Dermis microvascular lymphatic vessel endothelial cell (primary cell): ENCODE measurements around the gene ZBP1. TPM values are rescaled to one million over a fixed set of nuclear protein-coding genes. Genes with fewer than 3 reads are reported as not detected.

Experiments used
- DNase-seq, 2 donors: peaks; one replicate each; pipeline versions ENCODE4 v3.0.0 to v3.0.0-alpha.2; 2010; ENCODE audit warnings: low read depth in 2 of 2
- total RNA-seq: library from RNA; depleted of rRNA; stranded (reverse); fragments of >200 nt; gene quantifications from 2 replicates; pipeline ENCODE4 v1.2.1, GENCODE V29; 2014

The ZBP1 gene
- total RNA-seq, 1 donor from 2014 or later, result not detected

DNA sequence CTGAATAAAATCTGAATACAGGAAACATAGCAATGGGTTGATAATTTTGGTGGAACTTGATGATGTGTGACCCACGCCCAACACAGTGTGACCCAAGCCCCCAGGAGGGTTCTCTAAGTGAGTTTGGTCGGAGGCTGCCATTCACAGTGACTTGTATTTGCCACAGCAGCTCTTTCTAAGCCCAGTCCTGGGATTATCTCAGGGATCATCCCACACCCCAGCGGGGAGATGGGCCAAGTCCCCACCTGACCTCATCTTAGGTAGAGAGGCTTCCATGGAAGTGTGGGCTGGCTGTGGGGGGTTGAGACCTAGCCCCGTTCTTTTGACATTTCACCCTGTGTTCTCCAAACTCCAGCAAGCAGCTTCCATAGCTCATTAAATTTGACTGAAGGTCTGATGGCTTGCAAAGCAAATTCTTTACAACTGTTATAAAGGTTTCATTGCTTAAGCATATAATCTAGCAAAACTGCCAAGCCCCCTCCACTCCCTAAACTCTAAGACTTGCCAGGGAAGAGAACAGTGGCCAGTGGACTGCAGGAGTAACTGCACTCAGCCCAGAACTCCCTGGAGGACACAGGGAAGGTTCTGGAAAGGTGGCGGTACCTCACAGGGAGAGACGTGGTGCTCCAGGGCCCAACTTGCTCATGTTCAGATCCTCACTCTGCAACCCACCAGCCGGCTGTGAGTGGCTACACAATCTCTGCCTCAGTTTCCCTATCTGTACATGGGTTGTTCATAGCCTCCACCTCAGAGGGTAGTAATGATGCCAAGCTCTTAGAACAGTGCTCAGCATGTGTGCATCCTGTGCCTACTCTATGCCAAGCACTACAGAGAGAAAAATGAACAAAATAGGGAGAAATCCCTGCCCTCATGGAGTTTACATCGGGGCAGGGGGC is 60.3 kb downstream of the ZBP1 start:
- DNase-seq, result no peak

DNA sequence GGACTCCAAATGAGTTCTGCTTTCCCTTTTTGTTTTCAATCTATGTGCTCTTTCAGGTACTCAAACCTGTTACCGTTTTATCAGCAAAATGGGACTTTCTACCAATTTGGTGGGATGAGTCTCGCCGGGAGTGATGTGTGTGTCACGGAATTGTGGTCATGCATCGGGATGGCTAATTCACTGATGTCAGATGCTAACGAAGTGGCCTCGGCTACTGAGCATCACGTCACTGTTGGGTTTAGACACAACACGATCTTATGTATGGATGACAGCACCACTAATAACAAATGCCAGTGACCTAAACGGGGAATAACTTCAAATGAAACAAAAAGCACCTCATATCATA is 61.0 kb downstream of the ZBP1 start:
- DNase-seq, result no peak

DNA sequence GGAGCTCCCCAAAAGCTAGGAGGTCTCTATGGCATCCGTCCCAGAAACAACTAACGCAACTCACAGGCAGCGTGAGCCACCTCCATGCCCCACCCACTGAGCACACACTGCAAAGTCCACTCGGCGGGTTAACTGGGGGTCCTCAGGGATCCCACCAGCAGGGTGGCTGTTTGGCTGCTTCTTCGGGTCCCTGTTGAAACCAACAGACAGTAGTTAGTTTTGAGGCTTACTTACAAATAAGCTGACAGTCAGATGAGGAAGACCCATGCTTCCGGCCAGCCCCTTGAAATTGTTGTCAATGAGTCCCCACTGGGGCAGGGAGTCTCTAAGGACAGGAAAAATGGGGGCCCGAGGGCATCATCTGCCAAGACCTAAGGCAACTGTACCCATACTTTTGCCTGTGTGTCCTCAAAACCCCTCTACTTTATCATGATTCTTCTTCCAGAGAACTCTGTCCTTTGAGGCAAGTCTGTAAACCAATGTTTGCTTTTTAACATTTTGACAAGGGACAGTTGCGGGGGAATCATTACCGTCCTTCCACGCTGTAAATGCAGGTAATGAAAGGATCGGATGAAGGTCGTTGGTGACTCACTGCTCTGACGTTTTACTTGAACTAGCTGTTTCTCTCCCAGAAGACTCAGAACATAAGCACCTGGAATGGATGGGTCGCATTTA is 61.5 kb downstream of the ZBP1 start:
- no peak for DNase-seq

DNA sequence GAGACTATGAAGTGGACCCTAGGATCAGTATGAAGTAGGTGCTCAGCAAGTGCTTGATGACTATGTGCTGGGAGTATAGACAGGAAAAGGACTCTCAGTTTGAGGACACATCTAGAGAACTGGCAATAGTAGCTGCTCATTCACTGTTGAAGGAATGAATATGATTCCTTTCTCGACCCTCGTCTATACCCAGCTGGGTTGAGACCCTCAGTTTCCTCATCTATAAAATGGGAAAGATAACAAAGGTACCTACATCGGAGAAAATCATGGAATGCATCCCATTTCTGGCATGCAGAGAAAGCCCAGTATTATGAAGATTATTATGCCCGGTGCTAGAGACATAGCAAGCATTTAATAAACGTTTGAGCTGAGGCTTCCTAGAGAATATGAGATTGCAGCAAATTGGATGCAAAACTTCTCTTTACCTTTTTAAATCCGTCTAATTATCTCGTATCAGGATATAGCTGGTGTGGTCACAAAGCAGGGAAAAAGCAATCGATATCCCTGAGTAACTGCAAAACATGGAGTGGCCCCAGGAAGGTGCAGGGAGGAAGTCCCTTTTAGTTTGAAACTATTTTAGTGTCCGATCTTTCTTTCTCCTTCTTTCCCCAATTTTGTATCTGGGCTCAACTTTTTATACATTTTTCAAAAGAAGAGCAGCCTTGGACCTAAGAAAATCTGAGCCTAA is 62.2 kb downstream of the ZBP1 start:
- DNase-seq, result no peak

DNA sequence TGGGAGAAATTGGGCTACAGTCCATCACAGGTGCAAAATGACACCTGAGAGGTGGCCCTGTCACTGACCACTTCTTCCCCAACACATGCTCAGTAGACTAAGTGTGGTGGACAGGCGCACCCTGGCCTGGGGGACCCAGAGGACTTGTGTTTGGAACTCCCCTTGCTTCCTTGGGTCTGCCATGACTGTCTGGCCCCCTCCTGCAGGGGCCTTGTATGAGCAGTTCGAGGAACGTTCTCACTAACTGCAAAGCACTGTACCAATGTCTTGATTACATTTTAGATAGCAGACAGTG is 63.3 kb downstream of the ZBP1 start:
- no peak for DNase-seq

DNA sequence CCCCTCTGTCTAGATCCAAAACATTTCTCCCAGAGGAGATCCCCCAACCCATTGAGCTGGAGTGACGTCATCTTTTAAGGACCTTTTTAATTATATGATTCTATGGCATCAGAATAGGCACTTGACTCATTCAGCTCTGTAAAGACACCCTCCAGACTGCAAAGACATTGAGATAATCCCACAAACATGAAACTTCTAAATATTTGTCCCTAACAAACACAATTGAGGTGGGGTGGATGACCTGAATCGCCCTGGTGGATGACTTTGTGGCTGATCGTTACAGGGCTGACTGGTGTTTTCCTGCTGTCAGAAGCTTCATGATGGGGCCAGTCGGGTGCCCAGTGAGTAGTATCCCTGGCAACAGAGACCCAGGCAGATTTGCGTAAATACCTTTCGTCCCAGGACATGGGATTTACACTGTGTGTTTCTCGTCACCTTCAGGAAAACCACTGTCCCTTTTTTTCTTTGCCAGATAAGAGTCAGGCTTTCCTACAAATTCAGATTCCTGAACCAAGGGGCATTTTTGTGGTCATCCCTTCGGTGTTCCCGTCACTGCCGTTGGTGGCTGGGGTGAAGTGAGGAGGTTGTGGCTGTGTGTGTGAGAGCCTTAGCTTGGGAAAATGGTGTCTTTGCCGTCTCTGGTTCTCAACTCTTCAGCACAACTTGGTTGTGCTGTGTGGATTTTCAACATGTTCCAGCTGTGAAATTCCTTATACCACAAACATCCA is 64.6 kb downstream of the ZBP1 start:
- no peak for DNase-seq

Other genes with a start within 250 kb of the ZBP1 start
- gene RBM38, start 229.0 kb downstream of the ZBP1 start, total RNA-seq, result 13.9 and 16.7 TPM in 2 replicates
- not detected in 2 replicates for gene CTCFL, start 95.3 kb downstream of the ZBP1 start, total RNA-seq
- gene PCK1, start 59.3 kb downstream of the ZBP1 start, total RNA-seq, result not detected in 2 replicates
- gene PMEPA1, start 89.6 kb upstream of the ZBP1 start, total RNA-seq, result 0.51 and 1.1 TPM in 2 replicates